GM19239 (cell line): ENCODE data around the gene KNDC1.
"Not testable (repeated sequence)": the region's sequence is repeated elsewhere in the genome, so short reads cannot be mapped to it uniquely, and the experiment has no call there.

Source experiments
- DNase-seq: peaks from one replicate; pipeline ENCODE4 v3.0.0; 2011; ENCODE audit warnings: low spot score; ENCODE audit not compliant: insufficient read length
- FAIRE-seq: peaks from 2 replicates; lab custom pipeline; 2011; peaks lifted over from hg19 to GRCh38; lab: Jason Lieb, UNC

The KNDC1 gene

DNA sequence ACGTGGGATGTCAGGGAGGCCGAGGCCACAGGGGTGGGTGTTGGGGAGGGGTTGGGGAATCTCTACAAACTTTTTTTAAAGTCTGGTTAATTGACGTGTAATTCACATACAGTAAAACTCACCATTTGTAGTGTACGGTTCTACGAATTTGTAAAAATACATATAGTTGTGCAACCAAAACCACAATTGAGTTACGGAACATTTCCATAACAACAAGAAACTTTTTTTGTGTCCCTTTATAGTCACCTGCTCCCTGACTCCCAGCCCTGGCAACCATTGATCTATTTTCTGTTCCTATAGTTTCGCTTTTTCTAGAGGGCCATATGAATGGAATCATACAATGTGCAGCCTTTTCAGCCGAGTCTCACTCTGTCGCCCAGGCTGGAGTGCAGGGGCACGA lies 74.8 kb downstream of the KNDC1 start:
- FAIRE-seq, result peak; percentile 39
- not testable (repeated sequence) for DNase-seq

DNA sequence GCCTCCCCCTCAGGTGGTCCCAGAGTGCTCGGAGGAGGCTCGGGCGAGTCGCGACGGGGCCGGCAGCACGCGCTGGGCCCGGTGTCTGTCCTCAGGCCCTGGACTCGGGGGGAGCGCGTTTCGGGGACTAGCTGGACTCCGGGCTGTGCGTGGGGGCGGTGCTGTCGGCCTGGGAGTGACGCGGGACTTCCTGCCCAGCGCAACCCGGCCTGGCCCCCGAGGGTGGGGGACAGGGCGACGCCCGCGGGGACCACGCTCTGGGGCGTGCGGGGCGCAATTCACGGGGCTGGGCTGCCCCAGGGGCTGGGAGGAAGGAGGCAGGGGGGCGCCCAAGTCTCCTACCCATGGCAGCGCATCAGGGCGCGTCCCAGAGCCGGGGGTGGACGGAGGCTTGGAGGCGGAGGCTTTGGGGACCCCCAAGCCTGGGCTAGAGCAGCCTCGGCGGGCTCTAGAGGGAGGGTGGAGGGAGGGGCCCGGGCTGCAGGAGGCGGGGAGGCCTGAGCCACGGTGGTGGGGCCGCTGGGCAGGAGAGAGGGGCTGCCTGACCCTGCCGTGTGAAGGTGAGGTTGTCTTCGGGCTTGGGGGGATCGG lies 75.3 kb downstream of the KNDC1 start:
- FAIRE-seq (no peak), DNase-seq (no peak)

DNA sequence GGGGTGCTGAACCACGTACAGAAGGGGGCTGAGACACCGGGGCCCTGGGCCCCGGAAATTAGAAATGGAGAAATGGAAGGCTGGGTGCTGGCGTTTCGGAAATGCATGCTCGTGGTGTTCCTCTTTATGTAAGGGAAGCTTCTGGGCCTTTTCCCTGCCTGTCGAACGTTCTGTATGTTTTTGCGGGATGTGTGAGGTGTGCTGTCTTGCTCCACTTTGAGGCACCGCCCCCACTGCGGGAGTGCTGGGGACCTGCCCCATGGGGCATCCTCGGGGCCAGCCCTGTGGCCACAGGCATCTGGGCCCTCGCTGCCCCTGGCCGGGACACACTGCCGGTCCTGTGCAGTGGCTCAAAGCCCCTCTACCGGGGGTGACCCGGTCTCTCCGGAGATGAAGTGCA lies 75.9 kb downstream of the KNDC1 start:
- no peak for FAIRE-seq

DNA sequence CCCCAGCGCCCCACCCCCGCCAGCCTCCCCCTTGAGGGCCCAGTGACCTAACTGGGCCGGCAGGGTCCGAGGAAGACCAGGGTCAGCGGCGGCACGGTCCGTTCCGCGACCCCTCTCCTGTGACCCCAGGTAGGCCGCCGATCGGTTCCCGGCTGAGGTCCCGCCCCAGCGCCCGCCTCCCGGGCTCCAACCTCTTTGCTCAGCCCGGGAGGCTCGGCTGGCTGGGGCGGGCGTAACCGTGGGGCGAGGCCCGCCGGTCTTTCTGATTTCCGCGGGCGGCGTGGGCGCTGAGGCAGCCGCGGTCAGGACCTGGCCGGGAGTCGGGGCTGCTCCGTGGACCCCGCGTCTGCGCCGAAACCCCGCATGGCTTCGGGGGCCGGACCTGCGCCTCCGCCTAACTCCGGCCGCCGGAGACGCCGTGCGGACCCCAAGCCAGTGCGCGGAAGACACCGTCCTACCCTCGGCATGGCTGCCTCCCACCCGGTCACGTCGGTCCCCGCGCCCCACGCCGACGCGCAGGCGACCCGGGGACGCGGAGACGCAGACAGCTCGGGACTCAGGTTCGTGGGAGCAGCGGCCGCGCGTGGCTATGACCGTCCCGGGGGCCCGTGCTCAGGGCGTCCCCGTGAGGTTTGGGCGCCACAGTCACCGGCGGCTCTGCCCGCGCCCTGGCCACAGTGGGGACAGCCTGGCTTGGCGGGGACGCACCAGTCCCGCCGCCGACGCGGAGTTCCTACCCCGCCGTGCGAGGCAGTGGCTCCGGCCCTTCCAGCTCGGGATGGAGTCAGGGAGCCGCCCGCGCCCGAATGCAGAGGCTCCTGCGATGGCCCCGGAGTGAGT lies 76.6 kb downstream of the KNDC1 start:
- no peak for DNase-seq
- no peak for FAIRE-seq

More for the DNA sequence above, 75.9 kb downstream of the KNDC1 start:
- no peak for DNase-seq

DNA sequence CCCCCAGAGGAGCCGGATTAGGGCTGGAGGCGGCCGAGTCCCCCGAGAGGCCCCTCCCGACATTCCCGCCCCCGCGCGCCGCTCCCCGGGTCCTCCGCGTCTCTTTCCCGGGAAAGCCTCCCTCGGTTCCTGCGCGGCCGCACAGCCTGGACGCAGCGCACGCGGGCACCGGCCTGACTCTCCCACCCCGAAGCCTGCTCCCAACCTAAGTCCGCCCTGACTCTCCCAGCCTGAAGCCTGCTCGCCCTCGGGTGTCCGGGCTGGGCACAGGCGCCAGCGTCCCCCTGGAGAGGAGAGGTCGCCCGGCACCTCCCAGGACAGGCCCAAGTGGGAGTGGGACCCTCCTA lies 77.2 kb downstream of the KNDC1 start:
- DNase-seq (no peak), FAIRE-seq (no peak)

DNA sequence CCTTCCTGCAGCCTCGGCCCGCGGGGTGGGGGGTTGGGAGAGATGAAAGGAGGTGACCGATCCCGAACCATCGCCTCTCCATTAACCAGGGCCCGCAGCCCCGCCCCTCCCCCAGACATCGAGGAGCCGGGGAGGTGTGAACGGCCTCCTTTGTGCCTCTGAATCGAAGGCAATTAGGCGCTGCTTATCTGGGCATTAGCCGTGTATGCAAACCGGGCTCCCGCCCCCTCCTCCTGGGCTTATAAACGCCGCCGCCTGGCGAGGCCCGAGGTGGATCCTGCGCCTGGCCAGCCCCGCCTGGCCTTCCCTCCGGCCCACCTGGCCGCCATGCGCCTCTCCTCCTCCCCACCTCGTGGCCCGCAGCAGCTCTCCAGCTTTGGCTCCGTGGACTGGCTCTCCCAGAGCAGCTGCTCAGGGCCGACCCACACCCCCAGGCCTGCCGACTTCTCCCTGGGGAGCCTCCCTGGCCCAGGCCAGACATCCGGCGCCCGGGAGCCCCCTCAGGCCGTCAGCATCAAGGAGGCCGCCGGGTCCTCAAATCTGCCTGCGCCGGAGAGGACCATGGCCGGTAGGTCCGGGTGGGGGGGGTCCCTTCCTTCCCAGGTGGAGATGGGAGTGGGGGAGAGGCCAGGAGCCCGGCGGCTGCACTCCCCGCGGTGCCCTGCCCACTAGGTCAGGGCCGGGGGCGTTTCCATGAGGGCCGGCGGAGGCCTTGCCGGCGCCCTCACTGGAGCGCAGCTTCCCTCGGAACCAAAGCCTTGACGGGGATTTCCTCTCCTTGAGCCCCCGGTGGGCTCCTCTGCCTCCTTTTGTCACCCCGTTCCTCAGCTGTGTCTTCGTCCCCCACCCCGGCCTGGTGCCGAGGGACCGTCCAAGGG lies 77.8 kb downstream of the KNDC1 start, which contains the start of gene VENTX:
VENTX (plus strand) TSS at position 268 of the 878 bp plus-strand sequence; CDS start at position 328, 60 bp downstream.
- FAIRE-seq, result no peak
- no peak for DNase-seq

GRCh38 chr10:133238466-133238804 lies 78.4 kb downstream of the KNDC1 start:
- DNase-seq (no peak), FAIRE-seq (no peak)

DNA sequence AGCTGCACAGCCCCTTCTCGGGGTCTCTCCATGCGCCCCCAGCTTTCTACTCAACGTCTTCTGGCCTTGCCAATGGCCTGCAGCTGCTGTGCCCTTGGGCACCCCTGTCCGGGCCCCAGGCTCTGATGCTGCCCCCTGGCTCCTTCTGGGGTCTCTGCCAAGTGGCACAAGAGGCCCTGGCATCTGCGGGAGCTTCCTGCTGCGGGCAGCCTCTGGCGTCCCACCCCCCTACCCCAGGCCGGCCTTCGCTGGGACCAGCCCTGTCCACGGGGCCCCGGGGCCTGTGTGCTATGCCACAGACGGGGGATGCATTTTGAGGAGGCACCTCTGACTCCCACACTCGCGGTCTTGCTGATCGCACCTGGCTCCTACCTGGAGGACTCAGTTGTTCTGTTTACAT lies 80.0 kb downstream of the KNDC1 start:
- FAIRE-seq (no peak), DNase-seq (no peak)

- peak; percentile 85 for FAIRE-seq
- peak; percentile 66 for DNase-seq
These were observed 81.6 kb downstream of the KNDC1 start for GRCh38 chr10:133241501-133242205.

- FAIRE-seq (no peak), DNase-seq (no peak)
These were observed 82.8 kb downstream of the KNDC1 start for GRCh38 chr10:133242611-133243356.

- DNase-seq (no peak), FAIRE-seq (no peak)
These were observed 83.6 kb downstream of the KNDC1 start for GRCh38 chr10:133243593-133243992.

DNA sequence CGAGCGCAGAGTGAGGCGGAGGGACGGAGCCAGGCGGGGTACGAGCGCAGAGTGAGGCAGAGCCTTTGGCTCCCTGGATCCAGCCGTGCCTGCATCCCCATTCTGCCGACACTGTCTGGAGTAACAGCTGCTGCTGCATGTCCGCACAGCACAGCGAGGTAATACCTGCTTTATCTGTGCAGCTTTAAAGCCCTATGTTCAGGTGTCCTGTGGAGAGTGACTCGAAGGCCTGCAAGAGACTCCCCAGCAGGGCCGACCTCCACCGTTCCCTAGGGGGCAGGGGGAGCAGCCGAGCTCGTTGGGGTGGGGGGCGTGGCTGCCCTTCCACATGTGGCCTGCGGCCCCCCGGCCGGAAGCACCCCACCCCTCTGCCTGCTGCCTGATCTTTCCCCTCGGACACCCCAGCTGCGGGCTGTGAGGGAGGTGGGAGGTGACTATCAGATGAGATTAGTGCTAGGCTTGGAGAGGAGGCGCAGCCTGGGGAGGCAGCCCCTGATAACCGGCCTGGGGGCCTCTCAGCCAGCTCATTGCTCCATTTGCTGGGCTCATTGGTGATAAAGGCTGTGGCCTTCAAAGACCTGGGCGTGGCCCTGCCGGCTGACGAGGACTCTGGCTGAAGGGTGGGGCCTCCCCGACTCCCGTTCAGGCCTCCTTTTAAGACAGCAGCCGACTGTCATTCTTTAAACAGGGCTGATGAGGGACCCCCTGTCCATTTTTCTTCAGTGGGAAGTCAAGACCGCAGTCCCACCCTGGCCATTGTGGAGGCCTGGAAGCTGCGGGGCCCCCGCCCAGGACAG lies 85.6 kb downstream of the KNDC1 start:
- no peak for DNase-seq
- FAIRE-seq, result no peak

DNA sequence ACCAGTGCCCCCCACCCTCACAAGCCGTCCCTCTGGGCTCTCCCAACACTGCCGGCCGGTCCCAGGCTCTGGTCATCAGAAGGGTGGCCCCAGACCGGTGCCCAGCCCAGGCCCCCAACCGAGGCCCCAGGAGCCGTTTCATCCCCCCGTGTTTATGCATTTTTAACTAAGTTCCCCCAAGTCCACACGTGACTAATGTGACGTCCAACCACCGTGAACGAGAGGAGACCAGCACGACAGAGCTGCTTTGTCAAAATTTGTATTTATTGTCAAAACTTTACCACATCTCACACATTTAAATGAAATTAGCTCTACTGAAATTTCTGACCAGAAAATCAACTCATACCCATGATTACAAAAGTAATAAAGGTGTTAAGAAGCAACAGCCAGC lies 86.2 kb downstream of the KNDC1 start:
- FAIRE-seq (no peak), DNase-seq (no peak)

- DNase-seq (no peak), FAIRE-seq (no peak)
These were observed 87.8 kb downstream of the KNDC1 start for GRCh38 chr10:133247681-133248333.

GRCh38 chr10:133248334-133248715 lies 88.3 kb downstream of the KNDC1 start:
- DNase-seq, result no peak
- no peak for FAIRE-seq

GRCh38 chr10:133249094-133249780 lies 89.2 kb downstream of the KNDC1 start:
- no peak for FAIRE-seq

GRCh38 chr10:133249975-133250754 lies 90.1 kb downstream of the KNDC1 start:
- FAIRE-seq (no peak), DNase-seq (no peak)

More at GRCh38 chr10:133249094-133249780, 89.2 kb downstream of the KNDC1 start:
- no peak for DNase-seq
